ENCODE measurements around the gene RNF227. TPM values are rescaled to one million over a fixed set of nuclear protein-coding genes. Genes with fewer than 3 reads are reported as not detected.

Gene RNF227
- total RNA-seq, 1 experiment from 2014 or later: 0.11 TPM

DNA sequence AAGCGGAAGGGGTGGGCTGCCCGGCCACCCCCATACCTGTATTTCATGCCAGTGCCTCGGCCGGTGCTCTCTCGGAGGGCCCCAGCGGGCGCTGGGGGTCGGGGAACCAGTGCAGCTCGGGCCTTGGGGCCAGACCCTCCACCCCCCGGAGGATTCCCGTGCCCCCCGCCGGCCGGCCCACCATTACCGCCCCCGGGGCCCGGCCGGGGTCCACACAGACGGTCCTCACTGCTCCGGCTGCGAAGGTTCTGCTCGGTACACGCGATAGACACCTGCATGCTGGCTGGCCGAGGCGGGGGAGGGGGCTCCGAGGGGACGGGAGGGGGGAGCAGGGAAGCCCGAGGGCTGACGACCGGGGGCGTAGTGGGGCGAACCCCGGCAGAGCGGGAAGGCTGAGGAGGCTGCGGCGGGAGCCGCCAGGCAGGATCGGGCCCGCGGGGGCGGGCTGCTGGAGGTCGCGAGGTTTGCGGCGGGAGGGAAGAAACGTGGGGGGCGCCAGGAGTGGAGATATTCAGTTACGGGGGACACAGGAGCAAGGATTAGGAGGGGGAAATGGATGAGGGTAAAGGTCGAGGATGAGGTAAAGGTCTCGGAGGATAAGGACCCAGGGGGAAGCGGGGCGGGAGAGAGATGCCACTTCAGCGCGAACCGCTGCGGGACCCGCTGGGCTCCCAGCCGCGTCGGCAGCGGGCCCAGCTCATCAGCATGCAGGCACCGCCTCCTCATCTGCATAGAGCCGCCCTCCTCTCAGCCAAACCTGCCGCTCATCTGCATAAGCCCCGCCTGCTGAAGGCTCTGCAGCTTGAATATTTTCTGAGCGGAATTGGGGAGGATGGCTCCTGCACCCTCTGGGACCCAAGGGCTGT is 13.3 kb upstream of the RNF227 start, which contains the start of gene KCNAB3:
KCNAB3 (minus strand) TSS at position 699 of the 866 bp plus-strand sequence; CDS start at position 278, 421 bp downstream.
- Histone ChIP-seq H3K9ac (ENCODE audit: low read length) (no peak within 1 kb of the TSS), H3K9me3 (ENCODE audit: low read length) (no peaks in the 10 kb centered on the region), H2AFZ (ENCODE audit: low read length) (no peak within 1 kb of the TSS), H4K20me1 (ENCODE audit: low read length) (no peaks in the 10 kb centered on the region), H3K79me2 (ENCODE audit: low read length) (peaks cover 35% of the 10 kb centered on the region), H3K9me2 (replicated peaks; ENCODE audit: low read length) (no peaks in the 10 kb centered on the region), H3K27ac (ENCODE audit: low read length) (no peak within 1 kb of the TSS), H3K4me1 (ENCODE audit: insufficient read depth, low read length) (peaks cover 19% of the 10 kb centered on the region), H3K36me3 (ENCODE audit: low read depth, low read length) (no peaks in the 10 kb centered on the region), H3K4me3 (ENCODE audit: low read length) (peak within 1 kb of the TSS; percentile 98; the same call in 1 of the 2 replicates), H3F3A (ENCODE audit: low read length, unreplicated experiment) (no peaks in the 10 kb centered on the region), H3K4me2 (ENCODE audit: low read length) (peak within 1 kb of the TSS; percentile 99), H3K27me3 (ENCODE audit: low read length) (no peaks in the 10 kb centered on the region)
- no peak for DNase-seq
- ChIA-PET CTCF (no interaction called here), POLR2A (ENCODE audit: unreplicated experiment) (no interaction called here)
- intact Hi-C loops (cut with micrococcal nuclease): loop anchor here (5.0 kb wide), 2 partner anchors 53 to 128 kb away; no protein-coding TSS in a partner anchor
- TF ChIP-seq EZH2phosphoT487 (IDR thresholded peaks at IDR 0.05; ENCODE audit: borderline replicate concordance, low read length) (no peak), EZH2 (IDR thresholded peaks at IDR 0.05; ENCODE audit: low read length, unreplicated experiment) (no peak)
- TF ChIP-seq, protein P1, sequence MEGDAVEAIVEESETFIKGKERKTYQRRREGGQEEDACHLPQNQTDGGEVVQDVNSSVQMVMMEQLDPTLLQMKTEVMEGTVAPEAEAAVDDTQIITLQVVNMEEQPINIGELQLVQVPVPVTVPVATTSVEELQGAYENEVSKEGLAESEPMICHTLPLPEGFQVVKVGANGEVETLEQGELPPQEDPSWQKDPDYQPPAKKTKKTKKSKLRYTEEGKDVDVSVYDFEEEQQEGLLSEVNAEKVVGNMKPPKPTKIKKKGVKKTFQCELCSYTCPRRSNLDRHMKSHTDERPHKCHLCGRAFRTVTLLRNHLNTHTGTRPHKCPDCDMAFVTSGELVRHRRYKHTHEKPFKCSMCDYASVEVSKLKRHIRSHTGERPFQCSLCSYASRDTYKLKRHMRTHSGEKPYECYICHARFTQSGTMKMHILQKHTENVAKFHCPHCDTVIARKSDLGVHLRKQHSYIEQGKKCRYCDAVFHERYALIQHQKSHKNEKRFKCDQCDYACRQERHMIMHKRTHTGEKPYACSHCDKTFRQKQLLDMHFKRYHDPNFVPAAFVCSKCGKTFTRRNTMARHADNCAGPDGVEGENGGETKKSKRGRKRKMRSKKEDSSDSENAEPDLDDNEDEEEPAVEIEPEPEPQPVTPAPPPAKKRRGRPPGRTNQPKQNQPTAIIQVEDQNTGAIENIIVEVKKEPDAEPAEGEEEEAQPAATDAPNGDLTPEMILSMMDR (conservative IDR thresholded peaks at IDR 0.05; ENCODE audit: low read depth, low read length): no peak
- ATAC-seq: no peak
- no TSS peak for BruUV-seq (replicated peaks)

DNA sequence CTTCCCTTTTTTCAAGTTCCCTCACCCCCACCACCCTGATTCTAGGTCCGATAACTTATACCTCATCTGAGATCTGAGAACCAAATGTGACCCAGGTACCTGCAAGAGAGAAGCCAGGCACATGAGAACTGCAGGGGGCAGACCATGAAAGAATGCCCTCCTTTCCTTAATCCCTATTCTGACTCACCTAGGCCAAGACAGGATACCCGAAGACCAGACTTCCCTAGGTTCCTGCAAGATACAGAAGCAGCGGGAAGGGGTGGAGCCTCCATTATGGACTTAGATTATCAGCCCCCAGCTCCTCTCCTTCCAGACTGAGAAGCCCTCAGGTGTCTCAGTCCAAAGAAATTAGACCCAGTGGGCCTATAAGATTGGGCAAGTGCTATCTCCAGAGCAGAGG is 11.5 kb upstream of the RNF227 start:
- DNase-seq (no peak), ATAC-seq (no peak)
- POLR2A ChIA-PET (ENCODE audit: unreplicated experiment): no interaction called here
- Histone ChIP-seq H3K79me2 (ENCODE audit: low read length) (peaks cover 17% of the 10 kb centered on the region), H2AFZ (ENCODE audit: low read length) (no peak overlapping the region), H3K4me2 (ENCODE audit: low read length) (no peak overlapping the region), H3K9me3 (ENCODE audit: low read length) (no peaks in the 10 kb centered on the region), H3K9ac (ENCODE audit: low read length) (no peak overlapping the region), H4K20me1 (ENCODE audit: low read length) (no peaks in the 10 kb centered on the region), H3K27ac (ENCODE audit: low read length) (no peak overlapping the region), H3K27me3 (ENCODE audit: low read length) (no peaks in the 10 kb centered on the region), H3K4me3 (ENCODE audit: low read length) (no peak overlapping the region), H3K36me3 (ENCODE audit: low read depth, low read length) (no peaks in the 10 kb centered on the region), H3F3A (ENCODE audit: low read length, unreplicated experiment) (no peaks in the 10 kb centered on the region), H3K9me2 (replicated peaks; ENCODE audit: low read length) (no peaks in the 10 kb centered on the region), H3K4me1 (ENCODE audit: insufficient read depth, low read length) (0 out of 2 replicates have a peak, but pooled peaks cover 5% of the 10 kb centered on the region)
- TF ChIP-seq EZH2 (IDR thresholded peaks at IDR 0.05; ENCODE audit: low read length, unreplicated experiment): no peak
- TF ChIP-seq, protein P1 (conservative IDR thresholded peaks at IDR 0.05; ENCODE audit: low read depth, low read length): no peak
- no peak for TF ChIP-seq EZH2phosphoT487 (IDR thresholded peaks at IDR 0.05; ENCODE audit: borderline replicate concordance, low read length)
- intact Hi-C loops (cut with micrococcal nuclease): no loop called here
- no TSS peak for BruUV-seq (replicated peaks)
- CTCF ChIA-PET: no interaction called here
